C4-2B (cell line): Measurements from ENCODE around the gene CITED4.

Experiments used
- ZFX ChIP-seq: fragments of 450-650 bp; IDR thresholded peaks from 2 replicates; pipeline ENCODE4 v1.6.1; 2017
- TF ChIP-seq, protein P1 (sequence below): fragments of 450-650 bp; conservative IDR thresholded peaks from 2 replicates; pipeline ENCODE4 v1.5.1; 2017; ENCODE audit warnings: mild to moderate bottlenecking

DNA sequence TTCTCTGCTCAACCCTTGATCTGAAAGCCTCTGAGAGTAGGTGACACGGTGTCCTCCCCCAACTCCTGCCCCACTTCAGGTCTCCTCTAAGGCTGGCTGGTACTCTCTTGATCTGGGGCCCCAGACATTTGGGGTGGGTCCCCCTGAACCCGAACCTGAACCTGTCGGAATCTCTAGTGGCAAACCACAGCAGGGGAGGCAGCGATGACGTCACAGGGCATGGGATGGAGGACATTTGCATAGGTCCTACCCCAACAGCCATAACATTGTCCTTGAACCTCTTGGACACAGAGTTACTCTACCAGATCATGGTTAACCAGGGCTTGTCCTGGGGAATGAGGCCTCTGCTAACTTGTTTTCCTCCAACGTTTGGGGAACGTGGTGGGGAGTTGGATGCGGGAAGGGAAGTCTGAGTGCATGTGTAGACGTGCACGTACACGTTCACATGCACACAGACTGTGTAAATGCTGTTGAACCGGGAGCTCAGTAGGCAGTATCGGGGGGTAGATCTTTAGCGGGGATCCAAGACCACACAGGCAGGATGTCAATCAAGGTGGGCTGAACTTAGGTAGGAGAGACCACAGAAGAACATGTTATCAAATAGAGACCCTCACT, 32.4 kb downstream of the CITED4 start:
- TF ChIP-seq, protein P1, sequence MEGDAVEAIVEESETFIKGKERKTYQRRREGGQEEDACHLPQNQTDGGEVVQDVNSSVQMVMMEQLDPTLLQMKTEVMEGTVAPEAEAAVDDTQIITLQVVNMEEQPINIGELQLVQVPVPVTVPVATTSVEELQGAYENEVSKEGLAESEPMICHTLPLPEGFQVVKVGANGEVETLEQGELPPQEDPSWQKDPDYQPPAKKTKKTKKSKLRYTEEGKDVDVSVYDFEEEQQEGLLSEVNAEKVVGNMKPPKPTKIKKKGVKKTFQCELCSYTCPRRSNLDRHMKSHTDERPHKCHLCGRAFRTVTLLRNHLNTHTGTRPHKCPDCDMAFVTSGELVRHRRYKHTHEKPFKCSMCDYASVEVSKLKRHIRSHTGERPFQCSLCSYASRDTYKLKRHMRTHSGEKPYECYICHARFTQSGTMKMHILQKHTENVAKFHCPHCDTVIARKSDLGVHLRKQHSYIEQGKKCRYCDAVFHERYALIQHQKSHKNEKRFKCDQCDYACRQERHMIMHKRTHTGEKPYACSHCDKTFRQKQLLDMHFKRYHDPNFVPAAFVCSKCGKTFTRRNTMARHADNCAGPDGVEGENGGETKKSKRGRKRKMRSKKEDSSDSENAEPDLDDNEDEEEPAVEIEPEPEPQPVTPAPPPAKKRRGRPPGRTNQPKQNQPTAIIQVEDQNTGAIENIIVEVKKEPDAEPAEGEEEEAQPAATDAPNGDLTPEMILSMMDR = no peak
- no peak for TF ChIP-seq ZFX
